CD14-positive monocyte (primary cell): ENCODE results near the gene TYROBP. TPM values are rescaled to one million over a fixed set of nuclear protein-coding genes. Genes with fewer than 3 reads are reported as not detected.

Experiments
- DNase-seq, 3 donors: peaks; one replicate each; pipeline ENCODE4 v3.0.0-alpha.2; 2011 to 2022
- H2AFZ ChIP-seq: 2 replicates; pipeline ENCODE4 v1.6.0; 2012; ENCODE audit warnings: mild to moderate bottlenecking, low read depth, low read length, inconsistent platforms; ENCODE audit not compliant: insufficient read depth, poor library complexity, severe bottlenecking
- H3K27ac ChIP-seq, 2 donors: 1 replicate in 1 of 2; 2 replicates in 1 of 2; pipeline ENCODE4 v1.5.1; 2012 to 2013; ENCODE audit warnings: low read length in 2 of 2, control low read depth in 1 of 2, inconsistent platforms in 1 of 2, low read depth in 1 of 2, mild to moderate bottlenecking in 1 of 2
- H3K27me3 ChIP-seq, 2 donors: one replicate each; pipeline versions ENCODE4 v1.6.0 to v1.6.1; 2011 to 2013; ENCODE audit warnings: low read length in 2 of 2; ENCODE audit not compliant: control insufficient read depth in 2 of 2, insufficient read depth in 2 of 2
- H3K36me3 ChIP-seq, 2 donors: replicated peaks in 1 of 2; 1 replicate in 1 of 2; 2 replicates in 1 of 2; pipeline versions ENCODE4 v1.5.1 to v1.6.1; 2012 to 2013; ENCODE audit warnings: low read length in 2 of 2, control low read depth in 1 of 2, inconsistent platforms in 1 of 2, mild to moderate bottlenecking in 1 of 2; ENCODE audit not compliant: insufficient read depth in 2 of 2, control insufficient read depth in 1 of 2
- H3K4me1 ChIP-seq, 2 donors: 1 replicate in 1 of 2; 2 replicates in 1 of 2; pipeline versions ENCODE4 v1.5.1 to v1.6.1; 2012 to 2013; ENCODE audit warnings: low read length in 2 of 2, control low read depth in 1 of 2, inconsistent platforms in 1 of 2, mild to moderate bottlenecking in 1 of 2, moderate library complexity in 1 of 2; ENCODE audit not compliant: insufficient read depth in 2 of 2, control insufficient read depth in 1 of 2
- H3K4me2 ChIP-seq: replicated peaks from 2 replicates; pipeline ENCODE3; 2012; ENCODE audit warnings: low read length, moderate library complexity, mild to moderate bottlenecking; ENCODE audit not compliant: poor library complexity, severe bottlenecking; ENCODE audit errors: extremely low read depth
- H3K4me3 ChIP-seq, 3 experiments: fragments of 200-600 bp in 1 of 3; sonication (generic) in 1 of 3; replicated peaks in 1 of 3; 1 replicate in 2 of 3; 2 replicates in 1 of 3; pipeline ENCODE4 v1.5.1; 2011 to 2013; ENCODE audit warnings: low read length in 3 of 3, mild to moderate bottlenecking in 3 of 3, control low read depth in 2 of 3, low read depth in 2 of 3, inconsistent platforms in 1 of 3, moderate library complexity in 1 of 3
- H3K79me2 ChIP-seq: 2 replicates; pipeline ENCODE4 v1.6.0; 2012; ENCODE audit warnings: mild to moderate bottlenecking, control low read depth, inconsistent platforms, low read length, moderate library complexity; ENCODE audit not compliant: insufficient read depth
- H3K9ac ChIP-seq: 2 replicates; pipeline ENCODE4 v1.6.0; 2017; ENCODE audit warnings: low read length, mild to moderate bottlenecking; ENCODE audit not compliant: insufficient read depth, poor library complexity, severe bottlenecking
- H3K9me3 ChIP-seq, 2 donors: replicated peaks in 1 of 2; 1 replicate in 1 of 2; 2 replicates in 1 of 2; pipeline versions ENCODE4 v1.5.1 to v1.6.1; 2012 to 2013; ENCODE audit warnings: low read length in 2 of 2, control low read depth in 1 of 2; ENCODE audit not compliant: control insufficient read depth in 1 of 2, insufficient read depth in 1 of 2
- H4K20me1 ChIP-seq: 2 replicates; pipeline ENCODE4 v1.6.0; 2012; ENCODE audit warnings: mild to moderate bottlenecking, low read length, control low read depth, moderate library complexity; ENCODE audit not compliant: insufficient read depth
- H3K27ac Mint-ChIP-seq, 7 donors: one replicate each; pipeline ENCODE4 v1.8.0; 2020; ENCODE audit warnings: mild to moderate bottlenecking in 7 of 7, mixed read lengths in 7 of 7, moderate library complexity in 6 of 7, inconsistent platforms in 2 of 7
- H3K27me3 Mint-ChIP-seq, 3 donors: one replicate each; pipeline ENCODE4 v1.8.0; 2021 to 2022; ENCODE audit warnings: low read depth in 3 of 3, mild to moderate bottlenecking in 3 of 3, mixed read lengths in 3 of 3, moderate library complexity in 3 of 3, inconsistent platforms in 1 of 3
- H3K36me3 Mint-ChIP-seq, 2 donors: one replicate each; pipeline ENCODE4 v1.8.0; 2020; ENCODE audit warnings: mixed read lengths in 2 of 2, inconsistent platforms in 1 of 2, mild to moderate bottlenecking in 1 of 2
- H3K4me1 Mint-ChIP-seq: one replicate; pipeline ENCODE4 v1.8.0; 2020; ENCODE audit warnings: mild to moderate bottlenecking, mixed read lengths
- H3K4me3 Mint-ChIP-seq, 2 donors: one replicate each; pipeline ENCODE4 v1.8.0; 2020; ENCODE audit warnings: mild to moderate bottlenecking in 2 of 2, mixed read lengths in 2 of 2, moderate library complexity in 1 of 2
- H3K9me3 Mint-ChIP-seq, 7 donors: one replicate each; pipeline ENCODE4 v1.8.0; 2020 to 2022; ENCODE audit warnings: mixed read lengths in 7 of 7, mild to moderate bottlenecking in 6 of 7, moderate library complexity in 6 of 7, inconsistent platforms in 2 of 7
- CTCF ChIP-seq: fragments of 200-600 bp; IDR thresholded peaks from one replicate; pipeline ENCODE4 v1.8.0; 2022; ENCODE audit warnings: antibody characterized with exemption, mild to moderate bottlenecking
- WGBS: methylation state at CpG from one replicate; pipeline ENCODE4 v1.1.5; 2013; ENCODE audit warnings: missing lambda C conversion rate; ENCODE audit not compliant: insufficient coverage; 5-methylcytosine and 5-hydroxymethylcytosine counted together
- intact Hi-C, 2 donors: fragments of 100-400 bp; cut with micrococcal nuclease; formaldehyde crosslinking; loops; one replicate each; pipeline versions ENCODE4 v1.15.0 to v1.15.1; 2023
- polyA plus RNA-seq, 3 donors: library from polyadenylated mRNA; depleted of rRNA in 1 of 3; unstranded in 2 of 3; stranded (reverse) in 1 of 3; fragments of 300-500 nt in 2 of 3; fragments of >200 nt in 1 of 3; fragmentation: Illumina TruSeq in 2 of 3; gene quantifications; 1 replicate in 2 of 3; 2 replicates in 1 of 3; pipeline ENCODE4 v1.2.3, GENCODE V29; 2012 to 2021

The TYROBP gene
- polyA plus RNA-seq, 3 donors, result 3,224 to 6,141 (median 5,182) TPM

- Histone ChIP-seq H3K9me3 (no peaks in the 10 kb centered on the region), H2AFZ (no peak overlapping the region), H4K20me1 (no peaks in the 10 kb centered on the region), H3K27ac (no peak overlapping the region), H3K9ac (no peak overlapping the region), H3K27me3 (peaks cover under 1 to 12% of the 10 kb centered on the region in 2 donors), H3K4me3 (no peak overlapping the region), H3K79me2 (no peaks in the 10 kb centered on the region), H3K4me2 (no peak overlapping the region), H3K36me3 (no peaks in the 10 kb centered on the region), H3K4me1 (no peaks in the 10 kb centered on the region)
- 97% methylated on average over 3 of the region's 3 CpGs for WGBS
- H3K27ac Mint-ChIP-seq, result no peak overlapping the region
- no peak for DNase-seq
- no peaks in the 10 kb centered on the region for H3K36me3 Mint-ChIP-seq
- no peak overlapping the region for H3K4me3 Mint-ChIP-seq
- peaks cover under 1% of the 10 kb centered on the region for H3K4me1 Mint-ChIP-seq
- no peak for TF ChIP-seq CTCF
- intact Hi-C loops, result no loop called here
- H3K27me3 Mint-ChIP-seq, result peaks cover 14 to 20% (median 18%) of the 10 kb centered on the region in 3 donors
- H3K9me3 Mint-ChIP-seq, result no peaks in the 10 kb centered on the region
Measured at GRCh38 chr19:35942235-35942634, 34.1 kb upstream of the TYROBP start.

GRCh38 chr19:35940839-35941238 lies 32.7 kb upstream of the TYROBP start:
- Histone ChIP-seq H3K9me3 (no peaks in the 10 kb centered on the region), H3K79me2 (no peaks in the 10 kb centered on the region), H3K4me3 (no peak overlapping the region), H3K4me2 (no peak overlapping the region), H4K20me1 (no peaks in the 10 kb centered on the region), H3K27ac (no peak overlapping the region), H3K36me3 (no peaks in the 10 kb centered on the region), H3K27me3 (peaks cover 10 to 23% of the 10 kb centered on the region in 2 donors), H2AFZ (no peak overlapping the region), H3K4me1 (peaks cover 0 to 3% of the 10 kb centered on the region in 2 donors), H3K9ac (no peak overlapping the region)
- H3K27ac Mint-ChIP-seq, result no peak overlapping the region
- intact Hi-C loops, result no loop called here
- H3K9me3 Mint-ChIP-seq, result no peaks in the 10 kb centered on the region
- DNase-seq, result no peak
- no peak overlapping the region for H3K4me3 Mint-ChIP-seq
- peaks cover 23 to 29% (median 29%) of the 10 kb centered on the region in 3 donors for H3K27me3 Mint-ChIP-seq
- WGBS, result 93% methylated on average over 3 of the region's 4 CpGs
- no peak for TF ChIP-seq CTCF
- H3K4me1 Mint-ChIP-seq, result peaks cover 5% of the 10 kb centered on the region
- peaks cover 0 to 2% of the 10 kb centered on the region in 2 donors for H3K36me3 Mint-ChIP-seq
